Ovary (tissue), 3 donors: ENCODE measurements around the gene GGT6.

Source experiments
- CTCF ChIP-seq, 3 donors: fragments of 450-650 bp in 2 of 3; fragments of 200-600 bp in 1 of 3; IDR thresholded peaks; one replicate each; pipeline versions ENCODE4 v1.5.1 to v1.8.0; 2016 to 2022; ENCODE audit warnings: antibody characterized with exemption in 3 of 3, mild to moderate bottlenecking in 1 of 3
- EP300 ChIP-seq: sonication (generic); formaldehyde crosslinking; IDR thresholded peaks from one replicate; pipeline ENCODE4 v1.6.1; 2017; ENCODE audit warnings: antibody characterized with exemption
- donor health status: DM: no; HTN: no; CAD: no.

GRCh38 chr17:4537451-4538235 lies 22.7 kb downstream of the GGT6 start:
- no peak for TF ChIP-seq CTCF (IDR thresholded peaks at IDR 0.05)
- no peak for TF ChIP-seq EP300
